Measurements from ENCODE around the gene CNTNAP1.

DNA sequence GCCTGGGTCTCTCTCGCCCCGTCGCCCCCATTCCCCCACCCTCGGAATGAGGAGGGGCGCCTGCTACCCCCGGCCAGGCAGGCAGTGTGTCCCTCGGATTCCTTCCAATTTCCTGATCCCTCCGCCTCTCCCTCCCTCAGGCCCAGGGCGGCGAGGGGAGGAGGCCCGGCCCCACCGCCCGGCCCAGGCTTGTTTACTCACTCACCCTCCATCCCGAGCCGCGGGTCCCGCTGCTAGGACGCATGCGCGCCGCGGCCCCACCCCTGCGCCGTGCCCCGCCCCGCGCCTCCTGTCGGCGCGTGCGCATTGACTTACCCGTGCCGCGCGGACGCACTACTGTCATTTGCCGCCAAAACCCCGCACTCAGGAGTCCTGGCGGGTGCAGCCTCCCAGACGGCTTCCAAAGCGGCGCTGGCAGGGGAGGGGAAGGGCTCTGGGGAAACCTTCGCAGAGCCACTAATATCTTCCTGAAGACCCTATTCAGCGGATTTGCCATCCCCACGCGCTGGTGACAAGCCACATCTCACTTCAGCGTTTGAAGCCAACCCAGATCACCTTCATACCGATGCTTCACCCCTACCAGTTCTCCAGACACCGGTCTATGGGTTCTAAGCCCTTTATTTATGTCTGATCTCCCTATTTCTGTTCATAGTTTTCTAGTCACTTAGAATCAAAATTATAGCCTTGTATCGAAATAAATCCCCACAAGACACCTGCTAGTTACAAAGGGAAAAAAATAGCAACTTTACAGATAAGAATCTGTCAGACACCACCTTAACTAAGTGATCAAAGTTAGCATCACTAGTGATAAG lies 62.7 kb downstream of the CNTNAP1 start, which contains the start of gene EZH1:
- TF ChIP-seq, protein P1, sequence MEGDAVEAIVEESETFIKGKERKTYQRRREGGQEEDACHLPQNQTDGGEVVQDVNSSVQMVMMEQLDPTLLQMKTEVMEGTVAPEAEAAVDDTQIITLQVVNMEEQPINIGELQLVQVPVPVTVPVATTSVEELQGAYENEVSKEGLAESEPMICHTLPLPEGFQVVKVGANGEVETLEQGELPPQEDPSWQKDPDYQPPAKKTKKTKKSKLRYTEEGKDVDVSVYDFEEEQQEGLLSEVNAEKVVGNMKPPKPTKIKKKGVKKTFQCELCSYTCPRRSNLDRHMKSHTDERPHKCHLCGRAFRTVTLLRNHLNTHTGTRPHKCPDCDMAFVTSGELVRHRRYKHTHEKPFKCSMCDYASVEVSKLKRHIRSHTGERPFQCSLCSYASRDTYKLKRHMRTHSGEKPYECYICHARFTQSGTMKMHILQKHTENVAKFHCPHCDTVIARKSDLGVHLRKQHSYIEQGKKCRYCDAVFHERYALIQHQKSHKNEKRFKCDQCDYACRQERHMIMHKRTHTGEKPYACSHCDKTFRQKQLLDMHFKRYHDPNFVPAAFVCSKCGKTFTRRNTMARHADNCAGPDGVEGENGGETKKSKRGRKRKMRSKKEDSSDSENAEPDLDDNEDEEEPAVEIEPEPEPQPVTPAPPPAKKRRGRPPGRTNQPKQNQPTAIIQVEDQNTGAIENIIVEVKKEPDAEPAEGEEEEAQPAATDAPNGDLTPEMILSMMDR (IDR thresholded peaks at IDR 0.05): peak in 1 of 7 experiments; percentile 32
- TF ChIP-seq EP300 (IDR thresholded peaks at IDR 0.05): no peak
- TF ChIP-seq POLR2A (IDR thresholded peaks at IDR 0.05): peak in 1 of 4 donors; percentile 14
- peak; percentile 74 to 93 (median 79) for TF ChIP-seq POLR2AphosphoS5 (IDR thresholded peaks at IDR 0.05)

Measured in stomach (tissue), 4 donors.